Activated CD4-positive, alpha-beta T cell treated with anti-CD3 and anti-CD28 coated beads for 1 hour (primary cell): ENCODE results near the gene VPS13A.
"Not testable (repeated sequence)": the region's sequence is repeated elsewhere in the genome, so short reads cannot be mapped to it uniquely, and the experiment has no call there.

Experiments
- DNase-seq: peaks from one replicate; pipeline ENCODE4 v3.0.0-alpha.2; 2020

The VPS13A gene

DNA sequence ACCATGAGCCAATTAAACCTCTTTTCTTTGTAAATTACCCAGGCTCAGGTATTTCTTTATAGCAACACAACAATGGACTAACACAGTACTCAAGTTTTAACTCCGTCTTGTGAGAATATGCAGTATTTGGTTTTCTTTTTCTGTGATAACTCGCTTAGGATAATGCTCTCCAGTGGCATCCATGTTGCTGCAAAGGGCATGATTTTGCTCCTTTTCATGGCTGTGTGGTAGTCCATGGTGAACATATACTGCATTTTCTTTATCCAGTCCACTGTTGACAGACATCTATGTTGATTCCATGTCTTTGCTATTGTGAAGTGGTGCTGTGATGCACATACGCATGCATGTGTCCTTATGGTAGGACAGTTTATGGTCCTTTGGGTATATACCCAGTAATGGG is 10.9 kb downstream of the VPS13A start:
- DNase-seq, result no peak

DNA sequence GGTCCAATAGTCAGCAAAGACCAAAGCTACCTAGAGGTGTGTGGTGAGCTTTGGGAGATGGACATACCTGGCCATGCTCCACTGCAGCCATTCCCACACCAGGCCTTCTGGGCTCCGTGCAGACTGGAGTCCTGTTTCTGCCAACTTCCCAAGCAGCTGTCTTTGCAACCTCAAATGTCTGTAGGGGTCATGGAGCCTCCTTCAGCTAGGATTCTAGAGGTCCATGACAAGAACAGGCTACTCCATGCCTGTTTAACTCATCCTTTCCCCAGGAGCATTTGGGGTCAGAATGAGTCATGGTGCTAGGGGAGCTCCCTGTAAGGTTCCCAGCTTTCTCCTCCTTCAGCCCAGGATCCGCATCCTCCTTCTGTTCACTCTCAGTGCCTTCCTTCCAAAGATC is 17.1 kb downstream of the VPS13A start:
- DNase-seq, result no peak

DNA sequence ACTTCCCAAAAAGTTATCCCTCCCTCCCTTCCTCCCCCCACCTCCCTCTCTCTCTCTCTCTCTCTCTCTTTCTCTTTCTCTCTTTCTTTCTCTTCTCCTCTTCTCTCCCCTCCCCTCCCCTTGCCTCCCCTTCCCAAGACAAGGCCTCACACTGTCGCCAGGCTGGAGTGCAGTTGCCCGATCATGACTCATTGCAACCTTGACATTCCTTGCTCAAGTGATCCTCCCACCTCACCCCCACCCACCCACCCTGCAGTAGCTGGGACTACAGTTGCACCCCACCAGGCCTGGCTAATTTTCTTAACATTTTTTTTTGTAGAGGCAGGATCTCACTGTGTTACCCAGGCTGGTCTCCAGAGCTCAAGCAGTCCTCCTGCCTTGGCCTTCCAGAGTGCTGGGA is 32.8 kb downstream of the VPS13A start:
- DNase-seq, result no peak

DNA sequence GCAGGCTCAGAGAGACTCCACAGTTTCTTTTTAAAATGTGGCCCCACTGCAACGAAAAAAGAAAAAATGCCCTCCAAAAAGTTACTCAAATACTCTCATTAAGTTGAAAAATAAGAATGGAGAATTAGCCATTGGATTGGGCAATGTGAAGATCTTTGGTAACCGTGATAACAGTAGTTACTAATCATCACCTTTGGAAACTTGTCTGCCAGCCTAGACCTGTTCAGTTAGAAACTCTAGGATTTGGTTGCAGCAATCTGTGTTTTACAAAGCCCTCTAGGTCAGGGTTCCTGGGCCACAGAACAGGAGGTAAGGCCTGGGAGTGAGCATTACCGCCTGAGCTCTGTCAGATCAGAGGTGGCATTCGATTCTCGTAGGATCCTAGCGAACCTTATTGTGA is 34.2 kb downstream of the VPS13A start:
- no peak for DNase-seq

DNA sequence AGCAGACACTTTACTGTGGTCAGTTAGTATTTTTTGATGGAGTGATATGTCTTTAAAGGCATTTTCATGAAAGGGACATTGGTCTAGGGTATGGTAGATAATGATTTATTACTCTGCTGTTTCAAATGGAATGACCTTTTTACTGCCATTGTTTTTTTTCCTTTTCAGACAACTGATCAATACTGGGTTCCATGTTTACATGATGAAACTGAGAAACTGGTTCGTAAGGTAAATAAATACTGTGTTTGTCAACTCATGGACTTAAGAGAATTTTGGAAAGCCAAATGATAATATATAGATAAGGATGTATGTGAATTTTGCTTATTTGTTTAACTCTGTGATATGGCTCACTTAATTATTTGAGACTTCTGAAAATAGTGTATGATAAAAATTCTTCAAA is 35.5 kb downstream of the VPS13A start:
- DNase-seq, result no peak

DNA sequence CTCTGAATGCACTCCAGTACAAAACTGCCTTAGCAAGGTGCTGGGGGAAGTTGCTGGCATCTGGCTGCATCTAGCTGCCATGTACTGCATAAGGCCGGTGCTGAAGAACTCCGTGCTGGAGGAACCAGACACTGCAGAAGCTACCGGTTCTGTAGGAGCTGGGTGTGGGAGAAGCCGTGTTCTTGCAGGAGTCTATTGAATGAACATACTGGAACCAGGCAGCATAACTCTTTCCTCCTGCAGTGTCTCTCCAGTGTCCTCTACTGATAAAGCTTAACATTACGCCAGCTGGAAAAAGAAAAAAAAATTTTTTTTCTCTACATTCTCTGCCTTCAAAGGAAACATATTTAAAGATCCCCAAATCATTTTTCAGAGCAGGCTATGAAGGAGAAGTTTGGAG is 38.5 kb downstream of the VPS13A start:
- DNase-seq, result no peak

DNA sequence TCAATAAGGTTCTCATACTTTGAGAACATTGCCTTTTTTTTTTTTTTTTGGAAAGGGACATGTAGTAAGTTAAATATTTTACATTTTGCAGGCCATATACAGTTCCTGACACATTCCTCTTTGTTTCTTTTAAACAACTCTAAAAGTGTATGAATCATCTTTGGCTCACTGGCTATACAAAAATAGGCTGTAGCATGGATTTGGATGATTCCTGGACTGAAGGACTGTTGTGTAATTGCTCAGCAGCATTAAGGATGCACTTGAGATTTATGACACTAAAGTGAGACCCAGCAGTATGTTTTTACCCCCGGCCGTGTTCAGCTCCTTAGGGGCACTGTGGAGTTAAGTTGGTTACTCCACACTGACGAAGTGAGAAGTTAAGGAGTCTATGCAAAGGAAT is 41.3 kb downstream of the VPS13A start:
- DNase-seq, result no peak

DNA sequence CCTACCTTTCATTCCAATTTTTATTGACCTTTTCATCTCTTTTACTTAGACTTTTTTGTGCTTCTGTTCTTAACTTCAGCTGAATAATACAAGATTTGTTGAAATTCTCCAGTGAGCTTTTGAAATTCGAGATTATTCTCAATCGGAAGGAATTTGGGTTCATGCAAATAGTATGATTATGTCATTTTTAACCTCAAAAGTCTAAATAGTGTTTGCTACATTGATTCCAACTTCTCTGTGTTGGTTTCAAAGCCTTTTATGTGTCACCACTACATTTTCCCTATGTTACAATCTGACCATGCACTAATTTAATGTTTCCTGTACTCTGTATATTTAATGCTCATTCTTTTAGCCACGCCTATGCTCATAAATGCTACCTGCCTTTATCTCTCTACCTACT is 44.1 kb downstream of the VPS13A start:
- no peak for DNase-seq

DNA sequence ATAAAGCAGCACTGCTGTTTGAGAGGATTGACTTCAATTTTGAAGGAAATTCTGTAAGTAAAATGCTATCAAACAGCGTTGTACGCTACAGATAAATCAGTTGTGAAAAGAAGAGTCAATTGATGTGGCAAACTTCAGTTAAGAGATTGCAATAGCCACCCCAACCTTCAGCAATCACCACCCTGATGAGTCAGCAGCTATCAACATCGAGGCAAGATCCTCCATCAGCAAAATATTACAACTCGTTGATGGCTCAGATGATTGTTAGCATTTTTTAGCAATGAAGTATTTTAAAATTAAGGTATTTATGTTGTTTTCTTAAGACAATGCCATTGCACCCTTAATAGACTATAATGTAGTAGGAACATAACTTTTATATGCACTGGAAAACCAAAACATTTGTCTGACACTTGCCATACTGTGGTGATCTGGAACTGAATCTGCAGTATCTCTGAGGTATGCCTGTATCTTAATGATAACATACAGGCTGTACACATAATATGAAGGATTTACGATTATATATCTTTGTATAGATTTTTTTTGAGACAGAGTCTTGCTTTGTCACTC is 47.5 kb downstream of the VPS13A start:
- DNase-seq, result no peak

DNA sequence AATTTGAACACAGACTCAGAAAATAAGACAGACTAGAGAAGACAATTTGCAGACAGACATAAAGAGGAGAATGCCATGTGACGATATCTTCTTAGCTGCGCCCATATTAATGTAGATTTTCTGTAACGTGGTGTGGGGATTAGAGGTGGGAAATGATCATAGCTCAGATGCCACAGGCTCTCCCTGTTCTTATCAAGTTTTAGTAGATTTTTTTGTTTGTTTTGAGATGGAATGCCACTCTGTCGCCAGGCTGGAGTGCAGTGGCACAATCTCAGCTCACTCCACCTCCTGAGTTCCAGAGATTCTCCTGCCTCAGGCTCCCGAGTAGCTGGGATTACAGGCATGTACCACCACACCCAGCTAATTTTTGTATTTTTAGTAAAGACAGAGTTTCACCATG is 59.4 kb downstream of the VPS13A start:
- DNase-seq, result no peak

DNA sequence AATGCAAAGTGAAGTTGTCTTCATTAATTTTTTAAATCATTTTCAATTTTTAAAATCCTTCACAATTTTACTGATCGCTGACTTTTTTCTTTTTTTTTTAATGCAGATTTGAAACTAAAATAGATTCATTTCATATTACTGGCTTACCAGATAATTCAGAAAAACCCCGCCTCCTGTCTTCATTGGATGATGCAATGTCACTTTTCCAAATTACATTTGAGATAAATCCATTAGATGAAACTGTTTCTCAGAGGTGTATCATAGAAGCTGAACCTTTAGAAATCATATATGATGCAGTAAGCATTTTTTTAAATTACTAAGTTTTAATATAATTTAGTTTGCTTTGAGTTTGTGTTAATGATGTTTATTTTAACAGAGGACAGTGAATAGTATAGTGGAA is 60.6 kb downstream of the VPS13A start:
- DNase-seq, result no peak

DNA sequence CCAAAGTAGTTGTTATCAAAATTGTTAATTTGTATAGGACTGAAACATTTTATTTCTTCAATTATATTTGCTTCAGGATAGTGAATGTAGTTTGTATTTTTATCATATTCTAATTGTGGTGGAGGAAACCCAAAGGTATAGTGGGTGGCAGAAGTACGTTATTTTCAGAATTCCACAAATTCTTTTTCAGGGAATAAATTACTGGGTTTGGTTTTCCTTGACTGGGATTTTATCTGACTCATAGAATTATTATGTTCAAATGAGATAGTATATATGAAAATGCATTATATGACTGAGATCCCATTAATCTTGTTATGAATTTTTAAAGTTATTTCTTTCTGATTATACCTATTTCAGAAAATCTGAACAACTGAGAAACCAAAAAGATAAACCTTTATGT is 73.7 kb downstream of the VPS13A start:
- DNase-seq, result no peak

DNA sequence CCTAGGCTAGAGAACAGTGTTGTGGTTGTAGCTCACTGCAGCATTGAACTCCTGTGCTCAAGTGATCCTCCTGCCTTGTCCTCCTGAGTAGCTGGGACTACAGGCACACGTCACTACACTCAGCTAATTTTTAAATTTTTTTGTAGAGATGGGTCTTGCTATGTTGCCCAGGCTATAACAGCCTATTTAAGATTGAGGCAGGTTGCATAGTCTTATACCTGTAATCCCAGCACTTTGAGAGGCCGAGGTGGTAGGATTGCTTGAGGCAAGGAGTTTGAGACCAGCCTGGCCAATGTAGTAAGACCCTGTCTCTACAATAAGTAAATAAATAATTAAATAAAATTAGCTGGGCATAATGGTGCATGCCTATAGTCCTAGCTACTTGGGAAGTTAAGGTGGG is 79.9 kb downstream of the VPS13A start:
- no peak for DNase-seq

DNA sequence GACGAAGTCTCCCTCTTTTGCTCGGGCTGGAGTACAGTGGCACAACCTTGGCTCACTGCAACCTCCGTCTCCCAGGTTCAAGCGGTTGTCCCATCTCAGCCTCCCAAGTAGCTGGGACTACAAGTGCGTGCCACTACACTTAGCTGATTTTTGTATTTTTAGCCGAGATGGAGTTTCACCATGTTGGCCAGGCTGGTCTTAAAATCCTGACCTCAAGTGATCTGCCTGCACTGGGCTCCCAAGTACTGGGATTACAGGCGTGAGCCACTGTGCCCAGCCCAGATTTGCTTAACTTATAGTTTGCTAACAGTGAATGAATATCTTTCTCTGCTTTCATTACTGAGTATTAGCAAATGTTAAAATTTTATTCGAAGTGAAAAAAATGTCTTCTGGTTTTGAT is 84.3 kb downstream of the VPS13A start:
- no peak for DNase-seq

DNA sequence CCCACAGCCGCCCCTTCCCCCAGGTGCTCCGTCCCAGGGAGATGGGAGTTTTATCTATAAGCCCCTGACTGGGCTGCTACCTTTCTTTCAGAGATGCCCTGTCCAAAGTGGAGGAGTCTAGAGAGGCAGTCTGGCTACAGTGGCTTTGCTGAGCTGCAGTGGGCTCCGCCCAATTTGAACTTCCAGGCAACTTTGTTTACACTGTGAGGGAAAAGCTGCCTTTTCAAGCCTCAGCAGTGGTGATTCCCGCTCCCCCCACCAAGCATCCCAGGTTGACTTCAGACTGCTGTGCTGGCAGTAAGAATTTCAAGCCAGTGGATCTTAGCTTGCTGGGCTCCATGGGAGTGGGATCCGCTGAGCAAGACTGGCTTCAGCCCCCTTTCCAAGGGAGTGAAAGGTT is 90.4 kb downstream of the VPS13A start:
- DNase-seq, result not testable (repeated sequence)

DNA sequence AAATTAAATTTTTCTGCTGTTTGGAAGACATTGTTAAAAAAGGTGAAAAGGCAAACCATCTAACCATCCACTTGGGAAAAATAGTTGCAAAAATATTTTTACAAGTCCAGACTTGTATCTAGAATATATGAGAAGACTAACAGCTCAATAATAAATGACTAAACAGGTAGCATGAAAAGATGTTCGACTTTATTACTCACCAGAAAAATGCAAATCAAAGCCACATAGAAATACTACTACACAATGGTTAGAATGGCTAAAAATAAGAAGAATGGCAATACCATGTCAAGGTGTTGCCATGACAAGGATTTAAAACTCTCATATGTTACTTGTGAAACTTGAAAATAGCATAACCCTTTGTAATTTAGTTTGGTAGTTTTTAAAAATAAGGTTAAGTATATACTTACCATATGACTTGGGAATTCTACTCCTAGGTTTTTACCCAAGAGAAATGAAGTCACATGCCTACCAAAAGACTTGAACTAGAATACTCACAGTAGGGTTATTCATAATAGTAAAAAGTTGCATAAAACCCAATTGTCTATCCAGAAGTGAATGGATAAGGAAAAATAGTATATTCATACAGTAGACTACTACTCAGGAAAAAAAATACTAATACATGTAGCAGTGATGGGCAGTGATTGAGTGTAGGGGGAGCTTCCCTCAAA is 93.8 kb downstream of the VPS13A start:
- DNase-seq, result no peak

DNA sequence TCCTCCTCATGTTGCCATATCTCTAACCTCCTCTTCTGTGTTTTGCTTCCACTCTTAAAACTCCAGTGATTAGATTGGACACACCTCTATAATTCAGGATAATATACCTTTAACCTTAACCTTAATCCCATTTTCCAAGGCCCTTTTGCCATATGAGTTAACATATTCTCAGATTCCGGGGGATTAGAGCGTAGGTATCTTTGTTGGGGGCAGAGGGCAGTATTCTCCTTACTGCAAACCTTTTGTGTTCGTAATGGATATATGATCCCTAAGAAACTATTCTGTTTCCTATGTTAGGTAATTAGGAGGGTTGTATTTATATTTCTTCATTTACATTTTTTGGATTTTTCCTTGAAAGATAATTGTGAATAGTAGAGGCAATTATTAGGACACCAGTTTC is 99.5 kb downstream of the VPS13A start:
- DNase-seq, result no peak

DNA sequence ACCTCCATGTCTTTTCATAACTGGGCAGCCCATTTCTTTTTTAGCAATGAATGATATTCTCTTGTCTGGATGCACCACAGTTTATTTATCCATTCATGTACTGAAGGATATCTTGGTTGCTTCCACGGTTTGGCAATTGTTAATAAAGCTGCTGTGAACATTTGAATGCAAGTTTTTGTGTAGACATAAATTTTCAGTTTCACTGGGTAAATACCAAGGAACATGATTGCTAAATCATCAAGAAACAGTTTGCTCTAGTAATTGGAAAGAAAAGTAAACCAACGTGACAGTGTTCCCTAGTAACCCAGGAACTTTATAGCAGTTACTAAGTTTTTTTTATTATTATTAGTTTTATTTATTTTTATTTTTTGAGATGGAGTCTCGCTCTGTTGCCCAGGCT is 100.4 kb downstream of the VPS13A start:
- DNase-seq, result no peak

DNA sequence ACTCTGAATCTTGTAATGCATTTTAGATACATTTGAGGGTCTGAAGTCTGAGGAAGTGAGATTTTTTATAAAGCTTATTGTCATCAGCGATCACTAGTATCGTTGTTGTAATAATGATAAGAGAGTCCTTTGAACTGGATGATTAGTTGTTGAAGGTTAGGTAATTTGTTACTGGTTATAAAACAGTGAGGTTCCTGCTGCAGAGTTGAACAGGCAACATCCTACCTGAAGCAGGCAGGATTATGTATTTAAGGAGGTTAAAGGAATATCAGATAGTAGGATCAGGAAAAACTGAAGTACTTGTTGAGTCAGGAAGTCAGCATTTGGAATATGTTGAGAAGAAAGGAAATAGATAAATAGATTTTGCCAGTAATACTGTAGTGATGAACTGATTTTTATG is 106.7 kb downstream of the VPS13A start:
- DNase-seq, result no peak

DNA sequence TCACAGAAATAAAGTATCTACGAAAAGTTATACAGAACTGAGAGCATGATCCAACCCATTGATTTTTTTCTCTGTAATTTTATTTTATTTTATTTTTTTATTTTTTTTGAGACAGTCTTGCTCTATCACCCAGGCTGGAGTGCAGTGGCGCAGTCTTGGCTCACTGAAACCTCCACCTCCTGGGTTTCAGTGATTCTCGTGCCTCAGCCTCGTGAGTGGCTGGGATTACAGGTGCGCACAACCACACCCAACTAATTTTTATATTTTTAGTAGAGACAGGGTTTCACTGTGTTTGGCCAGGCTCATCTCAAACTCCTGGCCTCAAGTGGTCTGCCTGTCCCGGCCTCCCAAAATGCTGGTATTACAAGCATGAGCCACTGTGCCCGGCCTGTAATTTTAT is 107.3 kb downstream of the VPS13A start:
- no peak for DNase-seq

DNA sequence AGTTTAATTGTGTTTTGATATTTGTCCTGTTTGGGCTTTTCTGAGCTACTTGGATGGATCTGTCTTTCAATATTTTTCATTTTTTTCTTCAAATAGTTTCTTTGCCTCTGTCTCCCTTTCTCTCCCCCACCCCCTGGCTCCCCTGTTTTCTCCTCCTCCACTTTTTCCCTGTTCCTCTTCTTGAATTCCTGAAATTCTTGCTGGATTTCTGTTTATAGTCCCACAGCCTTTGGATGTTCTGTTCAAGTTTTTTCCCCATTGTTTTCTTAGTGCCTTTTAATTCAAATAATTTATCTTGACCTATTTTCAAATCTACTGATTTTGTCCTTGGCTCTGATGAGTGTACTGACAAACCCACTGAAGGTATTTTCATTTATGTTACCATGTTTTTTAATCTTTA is 113.0 kb downstream of the VPS13A start:
- no peak for DNase-seq

DNA sequence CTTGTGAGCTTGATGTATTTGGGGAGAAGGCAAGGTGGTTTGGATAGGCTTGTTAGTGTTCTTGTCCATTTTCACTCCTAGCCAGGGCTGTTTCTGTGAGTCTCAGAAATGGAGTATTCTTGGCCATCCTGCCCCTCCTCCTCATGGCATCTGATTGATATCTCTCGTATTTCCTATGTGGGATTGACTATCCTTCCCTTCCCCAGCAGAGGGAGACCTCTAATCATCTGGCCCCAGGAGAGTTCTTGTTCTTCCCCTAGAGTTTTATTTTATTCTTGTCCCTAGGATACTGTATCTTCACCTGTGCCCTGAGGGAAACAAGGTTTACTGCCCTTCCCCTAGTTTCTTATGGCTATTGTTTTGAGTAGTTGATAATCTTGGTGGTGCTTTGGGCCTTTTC is 114.4 kb downstream of the VPS13A start:
- DNase-seq, result no peak

DNA sequence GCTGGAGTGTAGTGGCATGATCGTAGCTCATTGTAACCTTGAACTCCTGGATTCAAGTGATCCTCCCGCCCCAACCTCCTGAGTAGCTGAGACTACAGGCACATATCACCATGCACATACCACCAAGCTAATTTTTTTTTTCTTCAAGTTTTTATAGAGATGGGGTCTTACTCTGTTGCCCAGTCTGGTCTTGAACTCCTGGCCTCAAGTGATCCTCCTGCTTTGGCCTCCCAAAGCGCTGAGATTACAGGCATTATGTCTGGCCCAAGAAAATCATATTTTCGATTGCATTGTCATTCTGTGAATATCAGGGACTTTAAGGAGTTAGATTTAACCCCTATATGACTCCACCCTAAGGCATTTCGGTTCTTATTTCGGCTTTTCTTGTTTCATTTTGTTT is 116.6 kb downstream of the VPS13A start:
- DNase-seq, result no peak

DNA sequence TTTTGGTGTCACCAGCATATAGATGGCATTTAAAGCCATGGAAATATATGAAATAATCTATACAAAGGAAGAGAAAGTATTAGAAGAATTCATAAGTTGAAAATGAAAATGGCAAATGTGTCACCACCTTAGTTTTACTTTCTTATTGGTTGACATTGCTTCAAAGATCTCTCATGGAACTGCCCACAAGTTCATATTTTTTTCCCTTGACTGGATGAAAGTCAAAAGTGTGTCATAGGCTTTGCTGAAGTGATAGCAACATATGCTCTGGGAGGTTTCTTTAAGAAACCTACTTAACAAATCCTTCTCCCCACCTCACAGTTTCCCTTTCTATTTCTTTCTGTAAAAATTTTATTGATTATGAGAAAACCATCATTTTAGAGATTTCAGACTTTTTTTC is 127.2 kb downstream of the VPS13A start:
- no peak for DNase-seq

DNA sequence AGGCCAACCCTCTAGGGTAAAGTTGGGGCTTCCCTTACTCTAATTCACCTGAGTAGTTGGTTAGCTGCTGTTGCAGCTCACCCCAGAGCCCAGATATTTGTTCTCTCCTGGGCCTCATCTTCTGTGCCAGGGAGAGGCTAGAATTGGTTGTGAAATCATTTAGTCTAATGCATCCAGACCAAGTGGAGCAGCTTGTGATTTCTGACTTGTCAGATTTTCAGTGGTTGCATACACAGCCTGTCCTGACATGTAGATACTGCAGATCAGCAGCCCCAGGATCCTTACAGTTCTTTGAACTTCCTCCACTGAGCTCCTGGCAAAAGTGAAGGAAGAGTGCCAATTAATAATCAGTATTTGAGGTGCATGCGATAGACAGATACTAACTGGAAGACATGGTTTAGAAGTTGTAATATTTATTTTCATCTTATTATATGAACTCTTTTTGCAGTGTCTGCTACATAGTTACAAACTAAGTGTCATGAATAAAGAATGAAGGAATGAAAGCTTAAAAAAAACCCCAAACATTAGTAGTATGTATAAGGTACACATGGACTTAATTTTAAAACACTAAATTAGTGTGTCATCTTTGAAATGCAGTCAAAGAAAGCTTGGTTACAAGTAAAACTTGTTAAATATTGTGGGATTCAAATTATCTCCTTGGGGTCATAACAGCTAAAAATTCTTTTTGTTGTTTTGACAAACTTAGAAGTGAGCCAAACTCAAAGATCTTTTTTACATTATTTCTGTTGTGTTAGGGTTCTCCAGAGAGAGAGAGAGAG is 128.5 kb downstream of the VPS13A start:
- DNase-seq, result no peak
